ENCODE results near the gene NRXN2.
A peak's percentile ranks its signal among the peaks of the same experiment; 100 is the strongest.
"Not testable (repeated sequence)": the region's sequence is repeated elsewhere in the genome, so short reads cannot be mapped to it uniquely, and the experiment has no call there.

The NRXN2 gene

DNA sequence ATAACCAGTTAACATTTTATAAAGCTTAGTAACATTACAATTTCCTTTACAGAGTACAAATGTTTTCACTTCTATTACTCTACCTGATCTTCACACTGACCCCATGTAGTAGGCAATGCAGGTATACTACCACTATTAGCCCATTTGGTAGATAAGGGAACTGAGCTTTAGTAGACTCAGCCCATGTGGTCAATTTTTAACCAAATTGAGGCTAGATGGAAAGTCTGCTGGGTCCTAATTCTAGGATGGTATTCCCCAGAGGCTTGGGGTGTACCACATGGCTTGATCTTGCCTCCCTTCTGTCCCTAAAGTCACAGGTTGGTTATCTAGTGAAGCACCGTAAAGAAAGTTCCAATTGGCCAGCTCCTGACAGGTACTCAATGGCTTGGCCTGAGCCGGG, 48.2 kb downstream of the NRXN2 start:
- no peak for DNase-seq (ENCODE audit: low read depth, low spot score)

DNA sequence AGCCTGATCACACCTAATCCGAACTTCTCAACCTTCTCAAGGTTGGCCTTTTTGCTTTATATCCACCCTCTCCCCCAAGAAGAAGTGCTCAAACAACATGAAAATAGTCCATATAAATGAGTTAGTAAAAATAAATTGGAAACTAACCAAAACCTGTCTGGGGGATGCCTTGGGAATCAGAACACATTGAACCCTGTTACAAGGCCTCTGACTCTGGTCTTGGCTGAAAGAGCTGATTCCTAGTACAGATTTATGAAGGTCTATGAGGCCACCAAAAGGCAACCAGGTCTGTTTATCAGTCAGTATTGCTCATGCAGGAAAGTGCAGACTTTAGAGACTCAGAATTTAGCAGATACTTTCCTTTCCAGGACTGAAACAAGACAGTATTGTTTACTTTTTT, 49.7 kb downstream of the NRXN2 start:
- DNase-seq (ENCODE audit: low read depth, low spot score) = no peak

DNA sequence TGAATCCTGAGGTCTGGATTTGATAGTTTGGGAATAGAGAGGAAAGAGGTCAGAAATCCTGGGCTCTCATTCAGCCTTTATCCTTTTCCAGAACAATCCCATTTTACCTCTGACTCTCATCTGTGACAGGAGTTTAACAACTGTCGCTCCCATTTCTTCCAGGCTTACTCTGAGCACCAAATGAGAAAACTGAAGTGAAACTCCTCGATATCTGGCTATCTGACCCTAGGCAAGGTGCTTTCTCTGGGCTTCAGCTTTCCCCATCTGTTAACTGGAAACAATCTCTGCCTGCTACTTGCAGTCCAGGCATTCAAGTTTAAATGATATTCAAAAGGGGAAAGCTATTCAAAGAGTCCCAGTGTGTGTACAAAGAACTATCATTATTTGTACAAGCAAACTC, 50.1 kb downstream of the NRXN2 start:
- no peak for DNase-seq (ENCODE audit: low read depth, low spot score)

- no peak for DNase-seq (ENCODE audit: low read depth, low spot score)
These were observed 52.0 kb downstream of the NRXN2 start for GRCh38 chr11:64670975-64671374.

DNA sequence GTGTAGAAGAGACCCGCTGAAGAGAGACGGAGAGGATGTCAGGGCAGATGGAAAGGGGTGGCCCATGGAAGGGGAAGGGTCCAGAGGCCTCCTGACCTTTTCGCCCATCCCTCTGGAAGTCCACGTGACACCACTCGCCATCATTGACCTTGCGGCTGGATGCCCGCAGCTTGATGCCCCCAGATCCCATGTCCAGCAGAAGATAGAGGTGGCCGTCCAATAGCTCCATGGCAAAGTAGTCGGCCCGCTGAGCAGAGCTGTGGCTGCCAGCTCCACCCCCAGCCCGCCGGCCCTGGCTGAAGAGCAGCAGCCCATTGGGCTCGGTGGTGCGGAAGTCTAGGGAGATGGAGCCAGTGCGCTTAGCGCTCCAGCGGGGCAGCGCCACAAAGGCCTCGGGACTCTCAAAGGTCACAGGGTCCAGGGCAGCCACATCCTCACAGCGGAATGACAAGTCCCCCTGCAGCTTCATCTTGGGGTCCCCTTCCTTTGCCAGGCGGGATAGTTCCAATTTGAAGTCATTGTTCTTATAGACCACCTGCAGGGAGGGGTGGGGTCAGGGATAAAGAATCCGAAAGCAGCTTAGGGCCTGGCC, 55.7 kb downstream of the NRXN2 start:
- no peak for DNase-seq (ENCODE audit: low read depth, low spot score)

DNA sequence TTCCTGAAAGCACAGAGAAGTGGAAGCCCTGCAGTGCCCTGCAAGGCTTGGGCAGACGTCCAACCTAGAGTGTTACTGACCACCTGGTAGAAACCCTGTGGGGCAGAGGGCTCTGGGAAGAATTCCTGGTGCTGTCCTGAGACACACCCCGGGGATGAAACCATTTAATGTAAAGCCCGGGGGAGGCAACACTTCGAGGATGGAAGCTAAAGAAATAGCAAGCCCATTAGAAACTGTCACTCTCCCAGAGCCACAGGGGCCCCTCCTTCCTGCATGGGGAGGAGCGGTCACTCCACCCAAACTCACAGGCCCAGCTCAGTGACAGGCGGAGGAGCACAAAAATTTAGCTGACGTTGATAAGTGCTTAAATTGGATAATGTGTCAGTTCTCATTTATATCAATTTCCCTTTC, 57.6 kb downstream of the NRXN2 start:
- no peak for DNase-seq (ENCODE audit: low read depth, low spot score)

- DNase-seq (ENCODE audit: low read depth, low spot score) = not testable (repeated sequence)
These were observed 58.6 kb downstream of the NRXN2 start for GRCh38 chr11:64664236-64664870.

GRCh38 chr11:64663656-64664055, 59.3 kb downstream of the NRXN2 start:
- no peak for DNase-seq (ENCODE audit: low read depth, low spot score)

DNA sequence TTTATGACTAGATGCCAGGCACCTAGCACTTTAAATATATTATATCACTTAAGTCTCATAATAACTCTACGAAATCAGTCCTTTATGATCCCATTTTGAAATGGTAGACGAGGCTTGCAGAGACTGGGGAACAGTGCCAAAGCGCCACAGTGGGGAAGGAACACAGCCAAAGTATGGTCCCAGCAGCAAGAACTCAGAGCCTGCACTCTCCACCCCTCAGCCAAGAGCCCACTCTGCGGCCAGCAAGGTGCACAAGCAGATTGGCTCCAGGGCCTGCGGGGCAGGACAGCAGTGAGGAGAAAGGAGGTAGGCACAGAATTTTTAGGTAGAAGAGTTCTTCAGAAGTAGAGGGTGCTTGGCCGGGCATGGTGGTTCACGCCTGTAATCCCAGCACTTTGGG, 61.4 kb downstream of the NRXN2 start:
- DNase-seq (ENCODE audit: low read depth, low spot score) = no peak

- DNase-seq (ENCODE audit: low read depth, low spot score) = no peak
These were observed 61.9 kb downstream of the NRXN2 start for GRCh38 chr11:64661146-64661545.

DNA sequence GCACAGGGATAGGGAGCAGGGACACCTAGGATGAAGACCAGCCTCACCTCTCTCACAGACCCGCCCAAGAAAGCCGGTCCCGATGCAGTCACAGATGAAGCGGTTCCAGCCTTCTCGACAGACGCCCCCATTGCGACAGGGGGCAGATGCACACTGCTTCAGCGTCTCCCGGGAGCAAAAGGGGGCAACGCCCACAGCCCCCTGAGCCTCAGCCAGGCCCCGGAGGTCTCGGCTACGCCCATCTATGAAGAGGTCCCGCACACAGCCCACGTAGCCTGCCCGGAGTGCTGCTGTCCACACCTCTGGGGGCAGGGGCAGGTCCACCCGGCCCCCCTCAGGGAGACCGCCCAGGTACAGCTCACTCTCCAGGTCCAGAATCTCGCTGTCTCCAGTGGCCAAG, 62.3 kb downstream of the NRXN2 start:
- no peak for DNase-seq (ENCODE audit: low read depth, low spot score)

DNA sequence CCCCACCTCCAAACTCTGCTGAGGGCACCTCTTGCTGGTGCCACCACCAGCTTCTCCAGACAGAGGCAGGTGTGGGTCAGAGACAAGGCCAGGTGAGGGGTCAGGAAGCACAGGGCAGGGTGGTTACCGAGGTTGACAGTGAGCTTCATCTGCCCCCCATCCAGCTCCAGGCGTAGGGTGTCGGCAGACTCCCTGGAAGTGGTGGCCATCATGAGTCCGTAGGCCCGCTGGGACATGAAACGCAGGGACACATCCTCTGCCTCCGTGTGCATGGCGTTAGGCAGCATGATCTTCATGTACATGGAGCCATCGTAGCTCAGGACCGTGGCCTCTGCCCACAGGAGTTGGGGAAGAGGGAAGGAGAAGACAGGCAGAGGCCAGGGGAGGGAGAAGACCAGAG, 62.8 kb downstream of the NRXN2 start:
- DNase-seq (ENCODE audit: low read depth, low spot score) = no peak

- DNase-seq (ENCODE audit: low read depth, low spot score) = no peak
These were observed 63.4 kb downstream of the NRXN2 start for GRCh38 chr11:64659417-64660144.

DNA sequence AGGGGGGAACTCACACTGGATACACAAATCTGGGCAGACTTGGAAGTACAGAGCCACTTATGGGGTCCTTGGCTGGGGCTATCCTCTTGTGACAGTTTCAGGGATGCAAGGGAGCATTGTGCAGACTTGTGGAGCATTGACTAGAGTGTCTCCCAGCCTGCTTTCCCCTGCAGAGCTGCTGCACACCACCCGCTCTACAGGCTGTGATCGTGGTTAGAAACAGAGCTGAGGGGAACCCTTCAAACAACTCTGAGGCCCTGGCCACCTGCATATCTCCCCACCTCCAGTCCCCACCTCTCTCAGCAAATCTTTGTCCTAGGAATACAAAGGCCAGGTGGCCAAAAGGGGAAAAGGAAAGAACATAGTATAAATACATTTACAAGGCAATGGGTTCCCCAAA, 64.7 kb downstream of the NRXN2 start:
- no peak for DNase-seq (ENCODE audit: low read depth, low spot score)

- DNase-seq (ENCODE audit: low read depth, low spot score) = no peak
These were observed 66.1 kb downstream of the NRXN2 start for GRCh38 chr11:64656862-64657261.

GRCh38 chr11:64655941-64656601, 66.9 kb downstream of the NRXN2 start:
- no peak for DNase-seq (ENCODE audit: low read depth, low spot score)

- DNase-seq (ENCODE audit: low read depth, low spot score) = no peak
These were observed 67.9 kb downstream of the NRXN2 start for GRCh38 chr11:64654958-64655541.

DNA sequence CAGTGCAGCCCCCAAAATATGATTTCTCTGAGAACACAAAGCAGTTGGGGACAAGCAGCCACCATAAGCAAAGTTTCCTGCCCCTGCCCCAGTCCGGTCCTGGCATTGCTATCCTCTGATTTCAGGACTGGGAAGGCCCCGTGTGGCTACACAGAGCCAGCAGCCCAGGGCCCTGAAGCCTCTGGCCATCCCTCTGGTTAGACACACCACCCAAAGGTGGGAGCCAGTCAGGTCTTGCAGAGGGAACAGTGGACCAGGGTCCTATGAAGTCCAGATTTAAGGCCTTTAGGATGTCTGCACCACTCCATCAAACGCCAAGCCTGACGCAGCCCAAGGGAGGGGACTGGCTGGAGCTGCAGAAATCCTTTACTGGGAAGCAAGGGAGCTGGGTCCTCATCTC, 68.6 kb downstream of the NRXN2 start:
- DNase-seq (ENCODE audit: low read depth, low spot score) = no peak

- DNase-seq (ENCODE audit: low read depth, low spot score) = no peak
These were observed 69.5 kb downstream of the NRXN2 start for GRCh38 chr11:64653388-64653973.

DNA sequence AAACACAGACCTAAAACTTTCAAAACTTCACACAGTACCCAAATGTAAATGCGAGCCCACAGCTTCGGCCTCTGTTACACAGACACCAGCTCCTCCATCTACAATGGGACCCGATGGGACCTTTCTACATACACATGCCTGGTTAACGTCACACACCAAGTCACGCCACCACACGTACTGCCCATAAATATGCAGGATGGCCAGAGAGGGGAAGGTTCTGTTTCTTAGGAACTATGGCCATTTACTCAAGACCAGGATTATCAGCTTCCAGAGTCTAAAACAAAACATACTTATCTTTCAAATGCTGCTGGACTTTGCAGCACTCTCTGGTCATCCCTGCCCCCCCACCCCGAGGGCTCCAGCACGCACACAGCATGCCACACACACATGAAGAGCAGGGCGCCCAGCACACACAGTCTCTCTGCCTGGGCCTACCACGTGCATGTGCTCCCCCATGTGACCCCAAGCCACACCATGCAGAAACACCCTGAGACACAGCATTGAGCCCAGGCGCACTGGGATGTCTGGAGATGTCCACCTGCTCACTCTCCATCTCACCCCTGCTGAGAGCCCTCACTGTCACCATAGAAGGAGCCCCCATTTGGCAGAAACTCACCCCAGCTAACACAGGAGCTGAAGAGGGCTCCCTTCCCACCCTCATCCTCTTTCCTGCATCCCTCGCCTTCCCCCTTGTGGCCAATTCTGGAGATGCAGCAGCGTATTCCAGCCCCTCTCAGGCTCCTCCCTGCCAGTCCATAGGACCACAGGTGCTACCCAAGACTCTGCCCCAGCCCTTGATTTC, 70.2 kb downstream of the NRXN2 start:
- peak; percentile 45 for DNase-seq (ENCODE audit: low read depth, low spot score)

- DNase-seq (ENCODE audit: low read depth, low spot score) = no peak
These were observed 72.0 kb downstream of the NRXN2 start for GRCh38 chr11:64650923-64651523.

All from smooth muscle cell of the brain vasculature (primary cell).